Pancreas (tissue), 10 donors: ENCODE results near the gene VPS8. TPM values are rescaled to one million over a fixed set of nuclear protein-coding genes. Genes with fewer than 3 reads are reported as not detected.

Source experiments
- ATAC-seq, 4 donors: fragments of 200-7000 bp; cut with Tn5 transposase; one replicate each; pipeline versions ENCODE4 v1.8.0 to v1.9.1; 2020; ENCODE audit warnings: mild to moderate bottlenecking in 4 of 4, moderate library complexity in 4 of 4
- DNase-seq, 6 donors: peaks; one replicate each; pipeline ENCODE4 v3.0.0-alpha.2; 2020
- FAIRE-seq: peaks from 2 replicates; lab custom pipeline; 2012; peaks lifted over from hg19 to GRCh38; lab: Jason Lieb, UNC
- H3K27ac ChIP-seq, 4 donors: fragments of 200-600 bp; sonication (generic); 1 replicate in 3 of 4; 2 replicates in 1 of 4; pipeline versions ENCODE4 v1.5.0 to v1.8.0; 2020
- H3K27me3 ChIP-seq, 4 donors: fragments of 200-600 bp; one replicate each; pipeline ENCODE4 v1.8.0; 2021
- H3K36me3 ChIP-seq, 3 donors: fragments of 200-600 bp; sonication (generic) in 1 of 3; one replicate each; pipeline versions ENCODE4 v1.5.0 to v1.8.0; 2020 to 2021
- H3K4me1 ChIP-seq, 3 donors: fragments of 200-600 bp; one replicate each; pipeline ENCODE4 v1.8.0; 2021
- H3K4me3 ChIP-seq, 4 donors: fragments of 200-600 bp; sonication (generic) in 2 of 4; one replicate each; pipeline versions ENCODE4 v1.5.0 to v1.8.0; 2020 to 2021
- H3K9me3 ChIP-seq, 4 donors: fragments of 200-600 bp; one replicate each; pipeline ENCODE4 v1.8.0; 2021
- CTCF ChIP-seq, 4 donors: fragments of 200-600 bp; sonication (generic) in 3 of 4; IDR thresholded peaks; one replicate each; pipeline versions ENCODE4 v1.5.0 to v1.8.0; 2021; ENCODE audit warnings: antibody characterized with exemption in 4 of 4
- WGBS, 2 donors: extraction: QIAGEN DNeasy Blood & Tissue Kit; methylation state at CpG; one replicate each; pipeline ENCODE4 v1.1.7; 2013; 5-methylcytosine and 5-hydroxymethylcytosine counted together
- intact Hi-C, 3 donors: fragments of 100-400 bp; cut with DNase I; formaldehyde crosslinking; loops; one replicate each; pipeline versions ENCODE4 v1.11.1 to v1.14.2; 2022
- polyA plus RNA-seq, 2 donors: library from polyadenylated mRNA; stranded (reverse); fragments of 200-250 nt; gene quantifications; one replicate each; pipeline ENCODE4 v1.2.3, GENCODE V29; 2013
- total RNA-seq, 6 donors: library from RNA; stranded (reverse); fragmentation: NEBNext Ultra II Directional in 4 of 6; extraction: Animal tissue kit (Norgen Biotek cat#: 25700) in 4 of 6; gene quantifications; one replicate each; pipeline versions ENCODE4 v1.2.1 to v1.2.4, GENCODE V29; 2021 to 2023
- donor health status: healthy with polysubstance abuse.
- donor health status: DM: no; HTN: no; CAD: no; lungs with moderate emphysema.
- donor health status: DM: no; HTN: no; CAD: no.
- donor health status: control.
- donor health status: control.
- donor health status: Bipolar disorder and iron deficiency.
- donor health status: DM: yes; HTN: yes; CAD: no.
- donor health status: DM: no; HTN: no; CAD: no.
- donor health status: DM: no; HTN: no; CAD: no.
- donor health status: DM: yes; HTN: yes; CAD: no.

Gene VPS8
- total and polyA plus RNA-seq, 8 donors: 7.9 to 37.5 (median 19.2) TPM

DNA sequence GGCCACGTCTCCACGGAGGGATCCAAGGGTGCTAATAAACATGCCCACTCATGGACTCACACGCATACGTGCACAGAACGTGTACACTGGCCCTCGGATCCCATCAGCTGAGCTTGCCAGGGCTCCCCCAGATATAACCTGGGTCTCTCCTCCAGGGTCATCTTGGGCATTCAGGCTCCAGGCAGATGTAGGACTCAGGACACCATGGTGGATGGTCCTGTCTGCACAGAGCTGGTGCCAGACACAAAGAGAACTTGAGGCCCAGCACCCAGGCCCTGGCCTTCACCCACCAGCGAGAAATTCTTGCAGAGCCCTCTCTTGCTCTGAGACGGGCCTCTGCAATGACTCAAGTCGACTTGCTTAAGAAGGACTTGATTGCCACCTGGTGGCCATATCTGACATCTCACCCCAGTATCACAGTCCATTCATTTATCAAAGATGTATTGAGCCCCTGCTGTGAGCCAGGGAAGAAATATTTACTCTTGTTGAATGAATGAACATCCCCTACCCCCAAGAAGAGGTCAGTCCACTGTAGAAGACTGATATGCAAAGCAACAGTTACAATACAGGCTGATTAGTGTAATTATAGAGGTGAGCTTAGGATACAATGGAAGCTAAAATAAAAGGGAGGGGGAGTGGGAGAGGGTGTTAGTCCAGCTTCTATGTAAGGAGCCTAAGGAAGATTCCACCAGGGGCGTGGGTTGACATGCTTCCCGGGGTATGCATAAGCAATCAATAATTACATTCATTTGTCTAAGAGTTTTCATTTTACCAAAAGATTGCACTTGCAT is 34.2 kb upstream of the VPS8 start:
- H3K9me3 ChIP-seq: no peaks in the 10 kb centered on the region
- peaks cover 7 to 10% (median 10%) of the 10 kb centered on the region in 3 donors for H3K4me1 ChIP-seq
- WGBS, 2 donors: 16 to 20% methylated on average over 11 of the region's 11 CpGs
- H3K27ac ChIP-seq: no peak overlapping the region
- intact Hi-C loops: no loop called here
- peak; percentile 71 to 83 (median 79) for TF ChIP-seq CTCF (IDR thresholded peaks at IDR 0.05)
- DNase-seq: peak; percentile 84 to 93 (median 88)
- H3K27me3 ChIP-seq: no peaks in the 10 kb centered on the region
- ATAC-seq: peak; percentile 81 to 97 (median 91)
- H3K4me3 ChIP-seq: no peak overlapping the region
- FAIRE-seq: peak; percentile 54
- no peaks in the 10 kb centered on the region for H3K36me3 ChIP-seq

DNA sequence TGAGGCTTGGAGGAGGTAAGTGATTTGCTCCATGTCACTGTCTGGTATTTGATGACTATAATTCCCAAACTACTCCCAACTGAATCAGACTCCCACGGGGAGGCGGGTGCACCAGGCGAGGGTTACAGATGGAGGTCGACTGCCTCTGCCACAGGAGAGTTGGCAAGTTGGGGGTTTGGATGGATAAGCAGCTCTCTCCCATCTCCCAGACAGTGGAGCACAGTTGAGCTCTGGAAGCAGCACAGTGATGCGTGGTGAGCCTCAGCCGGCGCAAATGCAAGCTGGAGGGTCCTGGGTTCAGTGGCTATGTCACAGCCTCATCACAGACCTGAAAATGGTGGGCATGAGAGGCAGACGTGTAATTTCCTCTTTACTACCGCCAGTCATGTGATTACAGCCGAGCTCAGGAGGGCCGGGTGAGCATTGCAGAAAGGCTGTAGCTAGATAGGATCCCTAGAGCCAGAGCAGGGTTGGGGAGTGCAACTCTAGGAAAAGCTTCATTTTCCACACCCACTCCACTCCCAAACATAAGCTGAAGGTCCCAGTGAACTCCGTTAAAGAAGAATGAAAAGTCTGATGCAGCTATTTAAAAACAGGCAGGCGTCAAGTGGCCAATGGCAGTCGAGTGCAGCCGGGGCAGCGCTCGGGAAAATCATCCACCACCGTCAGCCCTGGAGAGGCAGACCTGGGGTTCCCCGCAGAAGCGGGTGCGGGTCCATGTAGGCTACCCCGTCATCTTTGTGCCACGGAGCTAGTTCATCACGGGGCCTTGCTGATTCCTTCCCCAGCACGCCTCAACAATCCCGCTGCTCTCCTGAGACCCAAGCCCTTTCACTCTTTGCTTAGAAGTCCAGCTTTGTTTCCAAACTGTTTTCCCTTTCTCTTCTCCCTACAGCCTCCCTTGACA is 33.3 kb upstream of the VPS8 start:
- no peak for FAIRE-seq
- H3K27ac ChIP-seq: no peak overlapping the region

DNA sequence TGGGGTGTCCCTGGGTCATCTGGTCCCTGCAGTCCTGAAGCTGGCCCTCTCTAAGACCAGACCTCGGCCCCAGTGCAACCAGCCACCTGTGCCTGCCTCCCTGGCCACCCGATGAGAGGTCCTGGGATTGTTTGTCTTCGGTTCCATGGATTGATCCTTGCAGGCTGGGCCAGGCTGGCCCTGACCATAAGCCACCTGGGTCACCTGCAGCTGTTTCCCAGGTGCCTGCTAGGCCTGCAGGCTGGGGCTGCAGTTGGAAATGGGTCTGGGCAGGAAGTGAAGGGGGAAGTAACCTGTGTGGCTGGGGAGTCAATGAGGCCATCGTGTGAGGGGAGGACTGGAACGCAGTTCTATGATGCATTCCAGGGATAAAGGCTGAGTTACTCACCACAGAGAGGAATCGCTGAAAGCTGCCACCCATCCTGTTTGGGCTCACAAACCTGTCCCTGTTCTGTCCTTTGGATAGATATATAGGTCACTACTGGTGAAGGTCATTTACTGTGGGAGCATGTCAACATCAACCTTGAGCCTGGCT is 30.9 kb upstream of the VPS8 start:
- intact Hi-C loops: no loop called here
- TF ChIP-seq CTCF (IDR thresholded peaks at IDR 0.05): no peak
- no peaks in the 10 kb centered on the region for H3K9me3 ChIP-seq
- peak; percentile 19 to 84 (median 67) for ATAC-seq
- no peaks in the 10 kb centered on the region for H3K36me3 ChIP-seq
- no peak overlapping the region for H3K4me3 ChIP-seq
- FAIRE-seq: no peak
- no peaks in the 10 kb centered on the region for H3K27me3 ChIP-seq
- WGBS, 2 donors: 37 to 40% methylated on average over 6 of the region's 6 CpGs
- peak in 4 of 6 donors; percentile 62 to 85 (median 74) for DNase-seq
- peaks cover 7 to 10% (median 10%) of the 10 kb centered on the region in 3 donors for H3K4me1 ChIP-seq
- peak overlapping the region in 2 of 4 donors; percentile 2 to 34 for H3K27ac ChIP-seq

More for the DNA sequence above, 33.3 kb upstream of the VPS8 start:
- no peak for DNase-seq
- Histone ChIP-seq H3K9me3 (no peaks in the 10 kb centered on the region), H3K4me1 (peaks cover 7 to 10% (median 10%) of the 10 kb centered on the region in 3 donors), H3K36me3 (no peaks in the 10 kb centered on the region), H3K27me3 (no peaks in the 10 kb centered on the region), H3K4me3 (no peak overlapping the region)
- TF ChIP-seq CTCF (IDR thresholded peaks at IDR 0.05): no peak
- no peak for ATAC-seq
- WGBS, 2 donors: 66 to 70% methylated on average over 26 of the region's 26 CpGs
- intact Hi-C loops: no loop called here

GRCh38 chr3:184781801-184782200 is 30.2 kb upstream of the VPS8 start:
- DNase-seq (no peak), ATAC-seq (no peak), FAIRE-seq (no peak)
- no peaks in the 10 kb centered on the region for H3K27me3 ChIP-seq
- H3K36me3 ChIP-seq: no peaks in the 10 kb centered on the region
- intact Hi-C loops: no loop called here
- H3K27ac ChIP-seq: peak overlapping the region in 1 of 4 donors; percentile 34
- no peaks in the 10 kb centered on the region for H3K9me3 ChIP-seq
- WGBS, 2 donors: 76 to 88% methylated on average over 4 of the region's 4 CpGs
- no peak for TF ChIP-seq CTCF (IDR thresholded peaks at IDR 0.05)
- peaks cover 7 to 10% (median 10%) of the 10 kb centered on the region in 3 donors for H3K4me1 ChIP-seq
- no peak overlapping the region for H3K4me3 ChIP-seq
